ENCODE data around the gene MERTK. TPM values are rescaled to one million over a fixed set of nuclear protein-coding genes. Genes with fewer than 3 reads are reported as not detected.

Gene MERTK
- total RNA-seq, 1 donor from 2014 or later, result 4.3 TPM

GRCh38 chr2:112075490-112076260 is 177.3 kb downstream of the MERTK start:
- DNase-seq (ENCODE audit: low read depth), result no peak
- TF ChIP-seq, protein P1, sequence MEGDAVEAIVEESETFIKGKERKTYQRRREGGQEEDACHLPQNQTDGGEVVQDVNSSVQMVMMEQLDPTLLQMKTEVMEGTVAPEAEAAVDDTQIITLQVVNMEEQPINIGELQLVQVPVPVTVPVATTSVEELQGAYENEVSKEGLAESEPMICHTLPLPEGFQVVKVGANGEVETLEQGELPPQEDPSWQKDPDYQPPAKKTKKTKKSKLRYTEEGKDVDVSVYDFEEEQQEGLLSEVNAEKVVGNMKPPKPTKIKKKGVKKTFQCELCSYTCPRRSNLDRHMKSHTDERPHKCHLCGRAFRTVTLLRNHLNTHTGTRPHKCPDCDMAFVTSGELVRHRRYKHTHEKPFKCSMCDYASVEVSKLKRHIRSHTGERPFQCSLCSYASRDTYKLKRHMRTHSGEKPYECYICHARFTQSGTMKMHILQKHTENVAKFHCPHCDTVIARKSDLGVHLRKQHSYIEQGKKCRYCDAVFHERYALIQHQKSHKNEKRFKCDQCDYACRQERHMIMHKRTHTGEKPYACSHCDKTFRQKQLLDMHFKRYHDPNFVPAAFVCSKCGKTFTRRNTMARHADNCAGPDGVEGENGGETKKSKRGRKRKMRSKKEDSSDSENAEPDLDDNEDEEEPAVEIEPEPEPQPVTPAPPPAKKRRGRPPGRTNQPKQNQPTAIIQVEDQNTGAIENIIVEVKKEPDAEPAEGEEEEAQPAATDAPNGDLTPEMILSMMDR (conservative IDR thresholded peaks at IDR 0.05; ENCODE audit: low read depth, low read length), result no peak
- H3K4me3 ChIP-seq (ENCODE audit: low read depth, low read length), result no peak overlapping the region

- TF ChIP-seq, protein P1 (conservative IDR thresholded peaks at IDR 0.05; ENCODE audit: low read depth, low read length), result no peak
- no peak overlapping the region for H3K4me3 ChIP-seq (ENCODE audit: low read depth, low read length)
- DNase-seq (ENCODE audit: low read depth), result no peak
These were observed 179.4 kb downstream of the MERTK start for GRCh38 chr2:112077814-112078213.

Other genes with a start within 250 kb of the MERTK start
- 49.2 and 53.8 TPM in 2 replicates for gene ANAPC1, start 14.4 kb upstream of the MERTK start, total RNA-seq
- 11.7 and 20.8 TPM in 2 replicates for gene TMEM87B, start 156.7 kb downstream of the MERTK start, total RNA-seq
- 1.6 TPM in 1 of 2 replicates, not detected in the other for gene FBLN7, start 239.8 kb downstream of the MERTK start, total RNA-seq